Measurements from ENCODE around the gene UTP11. TPM values are rescaled to one million over a fixed set of nuclear protein-coding genes. Genes with fewer than 3 reads are reported as not detected.

The UTP11 gene
- total RNA-seq, 1 donor from 2014 or later: 39.6 TPM

GRCh38 chr1:37995751-37996345 is 16.7 kb upstream of the UTP11 start:
- H3K27ac ChIP-seq (replicated peaks): peak overlapping the region; percentile 95
- H3K9me3 ChIP-seq (replicated peaks): no peaks in the 10 kb centered on the region
- peaks cover 13% of the 10 kb centered on the region for H3K36me3 ChIP-seq
- peaks cover 59% of the 10 kb centered on the region for H3K4me1 ChIP-seq
- intact Hi-C loops (cut with micrococcal nuclease): no loop called here
- H3K27me3 ChIP-seq (ENCODE audit: low read depth): no peaks in the 10 kb centered on the region
- peak overlapping the region; percentile 72 for H3K4me3 ChIP-seq
- DNase-seq: peak; percentile 86
- TF ChIP-seq CTCF (IDR thresholded peaks at IDR 0.05; ENCODE audit: borderline replicate concordance): no peak

GRCh38 chr1:37997256-37998088 is 15.1 kb upstream of the UTP11 start:
- H3K27me3 ChIP-seq (ENCODE audit: low read depth): no peaks in the 10 kb centered on the region
- H3K36me3 ChIP-seq: peaks cover 13% of the 10 kb centered on the region
- no peak overlapping the region for H3K4me3 ChIP-seq
- intact Hi-C loops (cut with micrococcal nuclease): no loop called here
- no peaks in the 10 kb centered on the region for H3K9me3 ChIP-seq (replicated peaks)
- H3K4me1 ChIP-seq: peaks cover 75% of the 10 kb centered on the region
- H3K27ac ChIP-seq (replicated peaks): peak overlapping the region; percentile 95
- DNase-seq: no peak
- TF ChIP-seq CTCF (IDR thresholded peaks at IDR 0.05; ENCODE audit: borderline replicate concordance): no peak

- H3K36me3 ChIP-seq: peaks cover 13% of the 10 kb centered on the region
- peak overlapping the region; percentile 45 for H3K4me3 ChIP-seq
Measured at GRCh38 chr1:37998089-37998808, 14.3 kb upstream of the UTP11 start.

GRCh38 chr1:37998913-37999429 is 13.6 kb upstream of the UTP11 start:
- Histone ChIP-seq H3K27me3 (ENCODE audit: low read depth) (no peaks in the 10 kb centered on the region), H3K36me3 (peaks cover 13% of the 10 kb centered on the region), H3K4me1 (peaks cover 90% of the 10 kb centered on the region), H3K4me3 (peak overlapping the region; percentile 45), H3K9me3 (replicated peaks) (no peaks in the 10 kb centered on the region), H3K27ac (replicated peaks) (peak overlapping the region; percentile 95)
- DNase-seq: no peak
- intact Hi-C loops (cut with micrococcal nuclease): no loop called here
- TF ChIP-seq CTCF (IDR thresholded peaks at IDR 0.05; ENCODE audit: borderline replicate concordance): no peak

More at GRCh38 chr1:37998089-37998808, 14.3 kb upstream of the UTP11 start:
- no peaks in the 10 kb centered on the region for H3K9me3 ChIP-seq (replicated peaks)
- intact Hi-C loops (cut with micrococcal nuclease): no loop called here
- peaks cover 83% of the 10 kb centered on the region for H3K4me1 ChIP-seq
- H3K27me3 ChIP-seq (ENCODE audit: low read depth): no peaks in the 10 kb centered on the region
- DNase-seq: no peak
- H3K27ac ChIP-seq (replicated peaks): peak overlapping the region; percentile 95
- TF ChIP-seq CTCF (IDR thresholded peaks at IDR 0.05; ENCODE audit: borderline replicate concordance): no peak
